Parathyroid adenoma (tissue), 2 donors: ENCODE data around the gene TBC1D23.

Experiments
- H2AFZ ChIP-seq: fragments of 300-600 bp; sonication (generic); one replicate; pipeline ENCODE4 v1.7.0; 2017; ENCODE audit warnings: antibody characterized with exemption, mild to moderate bottlenecking
- H3K27ac ChIP-seq: fragments of 300-600 bp; sonication (generic); one replicate; pipeline ENCODE4 v1.7.0; 2017
- H3K27me3 ChIP-seq: fragments of 300-600 bp; sonication (generic); one replicate; pipeline ENCODE4 v1.7.0; 2017; ENCODE audit warnings: low read length; ENCODE audit not compliant: control insufficient read depth, insufficient read depth
- H3K36me3 ChIP-seq: fragments of 300-600 bp; sonication (generic); one replicate; pipeline ENCODE4 v1.7.0; 2017; ENCODE audit warnings: low read length; ENCODE audit not compliant: control insufficient read depth, insufficient read depth
- H3K4me1 ChIP-seq: fragments of 300-600 bp; sonication (generic); one replicate; pipeline ENCODE4 v1.7.0; 2017; ENCODE audit warnings: control low read depth
- H3K4me2 ChIP-seq: fragments of 300-600 bp; sonication (generic); one replicate; pipeline ENCODE4 v1.7.0; 2017; ENCODE audit warnings: low read length
- H3K4me3 ChIP-seq: fragments of 300-600 bp; sonication (generic); one replicate; pipeline ENCODE4 v1.7.0; 2017; ENCODE audit warnings: low read depth, low read length
- H3K79me2 ChIP-seq: fragments of 300-600 bp; sonication (generic); one replicate; pipeline ENCODE4 v1.7.0; 2017; ENCODE audit warnings: control low read depth
- H3K9ac ChIP-seq: fragments of 300-600 bp; sonication (generic); one replicate; pipeline ENCODE4 v1.7.0; 2017; ENCODE audit warnings: mild to moderate bottlenecking
- H3K9me3 ChIP-seq: fragments of 300-600 bp; sonication (generic); one replicate; pipeline ENCODE4 v1.7.0; 2017; ENCODE audit warnings: low read length; ENCODE audit not compliant: control insufficient read depth
- CTCF ChIP-seq: fragments of 300-600 bp; sonication (generic); IDR thresholded peaks from one replicate; pipeline ENCODE4 v1.7.0; 2017; ENCODE audit warnings: antibody characterized with exemption, mild to moderate bottlenecking
- donor health status: primary hyperparathyroidism.

TBC1D23 gene

GRCh38 chr3:100299016-100299415 lies 38.2 kb downstream of the TBC1D23 start:
- no peak for TF ChIP-seq CTCF
- Histone ChIP-seq H3K79me2 (no peaks in the 10 kb centered on the region), H3K9ac (no peak overlapping the region)

GRCh38 chr3:100306695-100307094 lies 45.9 kb downstream of the TBC1D23 start:
- Histone ChIP-seq H3K4me2 (no peak overlapping the region), H3K4me3 (no peak overlapping the region), H3K4me1 (no peaks in the 10 kb centered on the region), H3K27me3 (no peaks in the 10 kb centered on the region), H3K36me3 (no peaks in the 10 kb centered on the region), H3K27ac (no peak overlapping the region), H2AFZ (no peak overlapping the region), H3K79me2 (no peaks in the 10 kb centered on the region), H3K9ac (no peak overlapping the region), H3K9me3 (no peaks in the 10 kb centered on the region)
- TF ChIP-seq CTCF = no peak

More at GRCh38 chr3:100299016-100299415, 38.2 kb downstream of the TBC1D23 start:
- no peak overlapping the region for H3K4me2 ChIP-seq
- no peaks in the 10 kb centered on the region for H3K9me3 ChIP-seq
- no peak overlapping the region for H3K4me3 ChIP-seq
- no peak overlapping the region for H2AFZ ChIP-seq
- no peaks in the 10 kb centered on the region for H3K36me3 ChIP-seq
- no peaks in the 10 kb centered on the region for H3K4me1 ChIP-seq
- no peaks in the 10 kb centered on the region for H3K27me3 ChIP-seq
- H3K27ac ChIP-seq = no peak overlapping the region

- H3K27me3 ChIP-seq = no peaks in the 10 kb centered on the region
- H3K4me1 ChIP-seq = no peaks in the 10 kb centered on the region
- no peak overlapping the region for H3K4me3 ChIP-seq
- no peaks in the 10 kb centered on the region for H3K79me2 ChIP-seq
- no peak for TF ChIP-seq CTCF
- H3K9ac ChIP-seq = no peak overlapping the region
- H2AFZ ChIP-seq = no peak overlapping the region
- H3K4me2 ChIP-seq = no peak overlapping the region
- no peak overlapping the region for H3K27ac ChIP-seq
- H3K9me3 ChIP-seq = no peaks in the 10 kb centered on the region
- H3K36me3 ChIP-seq = no peaks in the 10 kb centered on the region
Measured at GRCh38 chr3:100310355-100310965, 49.7 kb downstream of the TBC1D23 start.

- no peak overlapping the region for H3K27ac ChIP-seq
- no peaks in the 10 kb centered on the region for H3K27me3 ChIP-seq
- H3K4me3 ChIP-seq = no peak overlapping the region
- H3K4me1 ChIP-seq = no peaks in the 10 kb centered on the region
- H2AFZ ChIP-seq = no peak overlapping the region
- no peaks in the 10 kb centered on the region for H3K79me2 ChIP-seq
- no peak for TF ChIP-seq CTCF
- H3K36me3 ChIP-seq = no peaks in the 10 kb centered on the region
- H3K9ac ChIP-seq = no peak overlapping the region
- no peak overlapping the region for H3K4me2 ChIP-seq
- no peaks in the 10 kb centered on the region for H3K9me3 ChIP-seq
Measured at GRCh38 chr3:100311011-100311410, 50.2 kb downstream of the TBC1D23 start.

- H3K4me3 ChIP-seq = no peak overlapping the region
- H2AFZ ChIP-seq = no peak overlapping the region
- no peaks in the 10 kb centered on the region for H3K79me2 ChIP-seq
- no peaks in the 10 kb centered on the region for H3K4me1 ChIP-seq
- no peak overlapping the region for H3K4me2 ChIP-seq
- no peak overlapping the region for H3K27ac ChIP-seq
- H3K9me3 ChIP-seq = no peaks in the 10 kb centered on the region
- peak; percentile 63 for TF ChIP-seq CTCF
- H3K9ac ChIP-seq = no peak overlapping the region
- H3K36me3 ChIP-seq = no peaks in the 10 kb centered on the region
- H3K27me3 ChIP-seq = no peaks in the 10 kb centered on the region
Measured at GRCh38 chr3:100316641-100317069, 55.9 kb downstream of the TBC1D23 start.
